Adrenal gland (tissue), 12 donors: Measurements from ENCODE around the gene LRRK1. TPM values are rescaled to one million over a fixed set of nuclear protein-coding genes. Genes with fewer than 3 reads are reported as not detected.

ENCODE experiments used
- DNase-seq, 7 donors: peaks; one replicate each; pipeline ENCODE4 v3.0.0-alpha.2; 2019 to 2020
- H3K27ac ChIP-seq, 5 donors: fragments of 200-600 bp; sonication (generic) in 4 of 5; 1 replicate in 3 of 5; 2 replicates in 2 of 5; pipeline versions ENCODE4 v1.5.1 to v1.8.0; 2016 to 2020; ENCODE audit warnings: mild to moderate bottlenecking in 1 of 5
- H3K27me3 ChIP-seq: fragments of 200-600 bp; 2 replicates; pipeline ENCODE4 v1.8.0; 2021
- H3K36me3 ChIP-seq, 2 donors: fragments of 200-600 bp; replicated peaks in 1 of 2; 1 replicate in 1 of 2; 2 replicates in 1 of 2; pipeline versions ENCODE4 v1.5.1 to v1.8.0; 2018 to 2022
- H3K4me1 ChIP-seq, 2 donors: fragments of 200-600 bp; replicated peaks in 1 of 2; 1 replicate in 1 of 2; 2 replicates in 1 of 2; pipeline versions ENCODE4 v1.5.1 to v1.8.0; 2018 to 2021
- H3K4me3 ChIP-seq, 4 donors: fragments of 200-600 bp; sonication (generic) in 3 of 4; one replicate each; pipeline ENCODE4 v1.5.1; 2016 to 2018
- H3K9me3 ChIP-seq, 3 donors: fragments of 200-600 bp; sonication (generic) in 1 of 3; replicated peaks in 1 of 3; 1 replicate in 2 of 3; 2 replicates in 1 of 3; pipeline versions ENCODE4 v1.5.1 to v1.8.0; 2016 to 2021
- POLR2A ChIP-seq, 2 donors: fragments of 450-650 bp; IDR thresholded peaks; one replicate each; pipeline ENCODE4 v1.6.1; 2017; ENCODE audit warnings: antibody characterized with exemption in 2 of 2, mild to moderate bottlenecking in 2 of 2, moderate library complexity in 1 of 2
- WGBS, 4 donors: extraction: QIAGEN DNeasy Blood & Tissue Kit in 2 of 4; methylation state at CpG; one replicate each; pipeline versions ENCODE4 v1.1.5 to v1.1.7; 2013 to 2017; 5-methylcytosine and 5-hydroxymethylcytosine counted together
- intact Hi-C, 2 donors: fragments of 100-400 bp; cut with DNase I; formaldehyde crosslinking; loops; one replicate each; pipeline versions ENCODE4 v1.14.1 to v1.15.0; 2022 to 2023
- polyA plus RNA-seq, 3 donors: library from polyadenylated mRNA; stranded (reverse); fragments of 200-250 nt in 2 of 3; fragments of 350-450 nt in 1 of 3; fragmentation: Illumina TruSeq in 1 of 3; extraction: RNeasy Lipid Tissue Mini Kit (QIAGEN cat#74804) in 1 of 3; gene quantifications; one replicate each; pipeline ENCODE4 v1.2.3, GENCODE V29; 2013 to 2014
- total RNA-seq, 9 donors: library from RNA; depleted of rRNA in 4 of 9; stranded (reverse); fragments of >200 nt in 4 of 9; fragments of 120-200 nt in 1 of 9; fragmentation: NEBNext Ultra II Directional in 1 of 9; extraction: Animal tissue kit (Norgen Biotek cat#: 25700) in 1 of 9; gene quantifications; one replicate each; pipeline versions ENCODE4 v1.1.0 to v1.2.4, GENCODE V29; 2013 to 2023
- TF ChIP-seq, protein P1 (sequence below), 6 experiments: fragments of 450-650 bp in 4 of 6; fragments of 200-600 bp in 2 of 6; sonication (generic) in 1 of 6; IDR thresholded peaks; 1 replicate in 5 of 6; 2 replicates in 1 of 6; pipeline versions ENCODE4 v1.5.1 to v1.8.0; 2016 to 2021; ENCODE audit warnings: antibody characterized with exemption in 6 of 6, mild to moderate bottlenecking in 2 of 6, moderate library complexity in 1 of 6
- donor health status: healthy with polysubstance abuse.
- donor health status: Bipolar disorder and iron deficiency.
- donor health status: DM: yes; HTN: yes; CAD: no.
- donor health status: DM: no; HTN: no; CAD: no.
- donor health status: DM: no; HTN: no; CAD: no.
- donor health status: DM: yes; HTN: yes; CAD: no.

Gene LRRK1
- total and polyA plus RNA-seq, 12 donors, result 0.44 to 13.1 (median 7.7) TPM

DNA sequence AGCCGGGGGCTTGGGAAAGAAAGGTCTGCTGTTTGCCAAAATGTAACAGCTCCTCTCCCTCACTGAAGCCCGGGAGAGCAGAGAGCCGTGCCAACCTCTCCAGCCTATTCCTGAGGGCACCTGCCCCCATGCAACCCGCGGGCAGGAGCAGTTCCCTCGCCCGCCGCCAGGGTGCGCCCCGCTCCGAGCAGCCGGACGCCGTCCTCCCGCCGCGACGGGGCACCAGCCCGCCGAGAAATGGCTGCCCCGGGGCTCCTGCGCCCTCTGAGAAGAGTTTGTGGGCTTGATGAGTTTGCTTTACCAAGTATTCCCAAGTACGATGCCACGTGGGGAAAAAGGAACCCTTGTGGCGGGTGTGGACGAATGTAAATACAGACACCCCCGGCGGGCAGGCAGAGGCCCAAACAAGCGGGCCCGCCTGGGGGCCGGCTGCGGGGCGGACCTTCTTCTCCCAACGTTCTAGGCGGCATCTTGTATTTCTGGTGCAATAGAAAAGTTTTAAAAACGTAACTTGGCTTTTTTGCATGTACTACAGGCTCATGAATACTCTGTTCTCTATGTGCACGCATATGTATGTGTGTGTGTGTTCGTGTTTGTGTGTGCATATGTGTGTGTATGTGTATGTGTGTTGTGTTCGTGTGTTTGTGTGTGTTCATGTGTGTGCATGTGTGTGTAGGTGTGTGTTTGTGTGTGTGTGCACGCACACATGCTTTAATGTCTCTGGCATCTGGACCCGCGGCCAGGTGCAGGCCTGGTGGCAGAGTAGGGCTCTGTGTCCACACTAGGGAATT is 169.8 kb downstream of the LRRK1 start:
- Histone ChIP-seq H3K4me3 (peak overlapping the region in 1 of 4 donors; percentile 23), H3K4me1 (peaks cover 8 to 35% of the 10 kb centered on the region in 2 donors), H3K27me3 (no peaks in the 10 kb centered on the region), H3K36me3 (no peaks in the 10 kb centered on the region), H3K27ac (peak overlapping the region in 2 of 5 donors; percentile 83 to 90), H3K9me3 (no peaks in the 10 kb centered on the region)
- DNase-seq, result peak; percentile 58 to 83 (median 78)
- 25 to 36% (median 32%) methylated on average over 30 to 42 of the region's 42 CpGs for WGBS, 4 donors
- TF ChIP-seq, protein P1, sequence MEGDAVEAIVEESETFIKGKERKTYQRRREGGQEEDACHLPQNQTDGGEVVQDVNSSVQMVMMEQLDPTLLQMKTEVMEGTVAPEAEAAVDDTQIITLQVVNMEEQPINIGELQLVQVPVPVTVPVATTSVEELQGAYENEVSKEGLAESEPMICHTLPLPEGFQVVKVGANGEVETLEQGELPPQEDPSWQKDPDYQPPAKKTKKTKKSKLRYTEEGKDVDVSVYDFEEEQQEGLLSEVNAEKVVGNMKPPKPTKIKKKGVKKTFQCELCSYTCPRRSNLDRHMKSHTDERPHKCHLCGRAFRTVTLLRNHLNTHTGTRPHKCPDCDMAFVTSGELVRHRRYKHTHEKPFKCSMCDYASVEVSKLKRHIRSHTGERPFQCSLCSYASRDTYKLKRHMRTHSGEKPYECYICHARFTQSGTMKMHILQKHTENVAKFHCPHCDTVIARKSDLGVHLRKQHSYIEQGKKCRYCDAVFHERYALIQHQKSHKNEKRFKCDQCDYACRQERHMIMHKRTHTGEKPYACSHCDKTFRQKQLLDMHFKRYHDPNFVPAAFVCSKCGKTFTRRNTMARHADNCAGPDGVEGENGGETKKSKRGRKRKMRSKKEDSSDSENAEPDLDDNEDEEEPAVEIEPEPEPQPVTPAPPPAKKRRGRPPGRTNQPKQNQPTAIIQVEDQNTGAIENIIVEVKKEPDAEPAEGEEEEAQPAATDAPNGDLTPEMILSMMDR (IDR thresholded peaks at IDR 0.05), result peak; percentile 88 to 99 (median 98)
- no peak for TF ChIP-seq POLR2A (IDR thresholded peaks at IDR 0.05)
- intact Hi-C loops, result loop anchor here (2.0 to 5.0 kb wide), 3 partner anchors 72 to 168 kb away; no protein-coding TSS in a partner anchor

DNA sequence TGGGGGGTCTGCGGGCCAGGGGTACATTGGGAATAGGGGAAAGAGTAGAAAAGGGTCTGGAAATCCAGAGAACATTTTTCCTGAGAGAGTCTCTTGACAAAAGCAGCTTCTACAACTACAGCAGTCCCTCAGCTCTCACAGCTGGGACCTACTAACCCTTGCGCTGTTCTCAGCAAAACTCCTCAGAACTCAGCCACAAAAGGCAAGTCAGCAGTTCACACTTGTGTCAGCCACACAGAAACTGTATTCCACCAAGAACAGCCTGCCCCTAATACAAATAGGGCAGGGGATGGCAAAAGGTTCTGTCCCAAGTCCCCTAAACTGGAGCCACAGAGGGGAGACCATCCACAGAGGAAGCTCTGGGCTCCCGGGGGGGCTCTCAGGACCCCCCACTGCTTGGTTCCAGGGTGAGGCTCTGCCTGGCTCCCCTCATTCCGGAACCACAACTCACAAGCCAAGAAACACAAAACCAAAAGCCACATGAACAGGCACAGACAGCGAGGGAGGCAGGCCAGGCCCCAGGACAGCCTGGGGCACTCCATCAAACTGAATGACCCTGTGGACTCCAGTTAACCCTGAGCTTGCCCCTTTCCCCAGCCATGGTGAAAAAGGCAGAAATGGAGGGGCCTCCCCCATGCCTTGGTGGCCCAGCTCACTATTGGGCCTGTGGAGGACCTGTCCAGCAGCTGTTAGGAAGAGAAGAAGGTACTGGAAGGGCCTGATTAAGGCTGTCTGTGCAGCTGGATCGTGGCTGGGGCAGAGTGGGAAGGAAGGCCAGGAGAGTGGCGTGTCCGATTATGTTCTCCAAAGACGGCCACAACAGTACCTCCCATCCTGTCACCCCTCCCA is 170.6 kb downstream of the LRRK1 start:
- WGBS, 4 donors, result 57 to 78% (median 67%) methylated on average over 6 to 9 of the region's 9 CpGs

DNA sequence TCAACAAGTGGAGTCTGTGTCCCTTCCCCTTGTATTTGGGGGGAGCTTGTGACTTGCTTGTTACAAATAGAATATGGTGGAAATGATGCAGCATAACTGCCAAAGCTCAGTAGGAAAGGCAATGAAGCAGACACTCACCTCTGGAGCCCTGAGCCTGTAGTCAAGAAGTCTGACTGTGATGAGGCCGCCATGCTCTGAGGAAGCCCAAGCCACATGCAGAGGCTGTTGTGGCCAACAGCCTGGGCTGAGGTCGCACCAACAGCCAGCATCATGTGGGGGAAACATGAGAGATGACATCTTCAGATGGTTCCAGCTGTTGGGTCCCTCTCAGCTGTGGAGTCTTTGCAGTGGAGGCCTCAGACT is 171.3 kb downstream of the LRRK1 start:
- TF ChIP-seq, protein P1 (IDR thresholded peaks at IDR 0.05), result no peak
- Histone ChIP-seq H3K27ac (peak overlapping the region in 3 of 5 donors; percentile 2 to 90 (median 83)), H3K36me3 (no peaks in the 10 kb centered on the region), H3K4me3 (no peak overlapping the region), H3K27me3 (no peaks in the 10 kb centered on the region), H3K4me1 (peaks cover 8 to 35% of the 10 kb centered on the region in 2 donors), H3K9me3 (no peaks in the 10 kb centered on the region)
- 94 to 100% (median 98%) methylated on average over 2 of the region's 2 CpGs for WGBS, 4 donors
- DNase-seq, result no peak
- intact Hi-C loops, result no loop called here

More for the DNA sequence above, 170.6 kb downstream of the LRRK1 start:
- peak overlapping the region in 3 of 5 donors; percentile 2 to 90 (median 83) for H3K27ac ChIP-seq
- H3K27me3 ChIP-seq, result no peaks in the 10 kb centered on the region
- peaks cover 8 to 35% of the 10 kb centered on the region in 2 donors for H3K4me1 ChIP-seq
- intact Hi-C loops, result loop anchor here (2.0 to 5.0 kb wide), 3 partner anchors 73 to 167 kb away; no protein-coding TSS in a partner anchor
- TF ChIP-seq, protein P1 (IDR thresholded peaks at IDR 0.05), result no peak
- TF ChIP-seq POLR2A (IDR thresholded peaks at IDR 0.05), result no peak
- DNase-seq, result no peak
- H3K36me3 ChIP-seq, result no peaks in the 10 kb centered on the region
- H3K9me3 ChIP-seq, result no peaks in the 10 kb centered on the region
- H3K4me3 ChIP-seq, result no peak overlapping the region
